ENCODE data around the gene SLC39A9.

The SLC39A9 gene

DNA sequence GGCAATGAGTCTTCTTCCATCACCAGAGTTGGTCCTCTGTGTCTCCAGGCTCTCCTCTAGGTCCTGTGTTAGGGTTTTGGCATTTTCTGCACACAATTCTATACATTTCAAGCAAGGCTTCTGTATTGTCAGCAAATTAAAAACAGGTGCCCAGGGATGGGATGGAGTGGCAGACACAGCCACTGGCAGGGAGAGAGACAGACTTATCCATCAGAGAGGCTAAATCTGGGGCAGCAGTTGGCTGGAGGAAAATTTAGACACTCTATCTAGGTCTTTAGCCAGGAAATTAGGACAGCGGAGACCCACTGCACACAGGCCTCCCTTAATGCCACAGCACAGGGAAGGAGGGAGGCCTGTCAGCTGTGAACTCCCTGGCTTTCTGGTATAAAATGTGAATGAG lies 106.3 kb downstream of the SLC39A9 start:
- no peak for DNase-seq (ENCODE audit: low read depth)

DNA sequence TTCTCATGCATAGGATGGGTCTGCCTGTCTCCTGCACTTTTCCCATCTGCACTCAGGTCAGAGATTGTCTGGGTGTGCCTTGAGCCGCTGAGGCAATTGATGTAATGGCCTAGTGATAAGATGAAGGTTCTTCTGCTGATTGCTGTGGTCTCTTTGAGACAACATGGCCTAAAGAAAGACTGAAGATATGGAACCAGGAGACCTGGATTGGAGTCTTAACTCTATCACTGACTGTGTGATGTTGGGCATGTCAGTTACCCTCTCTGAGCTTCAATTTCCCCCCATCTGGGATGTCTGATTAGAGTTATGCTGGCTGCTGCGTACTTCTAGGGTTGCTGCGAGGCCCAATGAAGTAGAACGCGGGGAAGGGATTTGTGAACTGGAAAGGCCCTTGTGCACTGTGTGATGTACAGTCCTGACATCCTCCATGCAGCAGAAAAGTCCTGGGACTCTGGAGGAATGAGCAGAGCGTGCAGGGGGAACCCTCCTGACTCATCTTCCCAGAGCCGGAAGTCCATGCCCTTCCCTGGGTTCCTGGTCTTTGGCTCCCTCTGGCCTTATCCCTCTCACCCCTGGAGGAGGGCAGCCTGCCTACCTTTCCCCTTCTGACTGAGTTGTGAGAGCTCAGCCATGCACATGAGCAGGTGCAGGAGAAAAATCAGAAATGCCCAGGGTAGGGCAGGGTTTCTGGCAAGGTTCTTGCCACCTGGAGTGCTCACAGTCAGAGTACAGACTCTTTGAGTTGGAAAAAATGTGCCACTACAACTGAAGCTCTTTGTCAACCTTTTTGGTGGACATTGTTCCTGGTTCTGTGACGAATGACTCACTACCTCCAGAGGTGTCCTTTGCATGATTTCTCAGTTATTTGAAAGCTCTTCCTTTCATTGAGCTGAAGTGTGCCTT lies 107.1 kb downstream of the SLC39A9 start:
- DNase-seq (ENCODE audit: low read depth): no peak

DNA sequence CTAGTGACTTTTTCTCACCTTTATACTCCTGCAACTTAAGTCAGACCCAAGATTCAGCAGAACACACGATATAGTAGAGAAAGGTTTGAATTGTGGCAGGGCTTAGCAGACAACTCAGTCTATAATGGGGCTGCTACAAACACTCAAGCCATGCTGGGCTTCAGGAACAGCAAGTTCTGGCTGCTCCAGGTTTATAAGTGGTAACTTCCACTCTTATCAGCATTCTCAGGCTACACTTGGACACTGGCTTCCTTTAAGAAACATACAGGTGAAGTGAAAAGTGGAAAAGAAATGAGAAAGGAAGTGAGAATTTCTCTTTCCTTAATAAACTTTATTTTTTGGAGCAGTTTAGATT lies 107.7 kb downstream of the SLC39A9 start:
- no peak for DNase-seq (ENCODE audit: low read depth)

Data from stimulated activated CD4-positive, alpha-beta T cell treated with anti-CD3 and anti-CD28 coated beads, Interleukin-2, amount 100 ng/mL, for 4 hours (primary cell).